ENCODE measurements around the gene LYST. TPM values are rescaled to one million over a fixed set of nuclear protein-coding genes. Genes with fewer than 3 reads are reported as not detected.

The LYST gene
- total RNA-seq, 1 donor = 88.9 TPM

- DNase-seq (ENCODE audit: low read depth) = no peak
- no peak overlapping the region for H3K4me3 ChIP-seq (ENCODE audit: low read depth, low read length)
- TF ChIP-seq, protein P1, sequence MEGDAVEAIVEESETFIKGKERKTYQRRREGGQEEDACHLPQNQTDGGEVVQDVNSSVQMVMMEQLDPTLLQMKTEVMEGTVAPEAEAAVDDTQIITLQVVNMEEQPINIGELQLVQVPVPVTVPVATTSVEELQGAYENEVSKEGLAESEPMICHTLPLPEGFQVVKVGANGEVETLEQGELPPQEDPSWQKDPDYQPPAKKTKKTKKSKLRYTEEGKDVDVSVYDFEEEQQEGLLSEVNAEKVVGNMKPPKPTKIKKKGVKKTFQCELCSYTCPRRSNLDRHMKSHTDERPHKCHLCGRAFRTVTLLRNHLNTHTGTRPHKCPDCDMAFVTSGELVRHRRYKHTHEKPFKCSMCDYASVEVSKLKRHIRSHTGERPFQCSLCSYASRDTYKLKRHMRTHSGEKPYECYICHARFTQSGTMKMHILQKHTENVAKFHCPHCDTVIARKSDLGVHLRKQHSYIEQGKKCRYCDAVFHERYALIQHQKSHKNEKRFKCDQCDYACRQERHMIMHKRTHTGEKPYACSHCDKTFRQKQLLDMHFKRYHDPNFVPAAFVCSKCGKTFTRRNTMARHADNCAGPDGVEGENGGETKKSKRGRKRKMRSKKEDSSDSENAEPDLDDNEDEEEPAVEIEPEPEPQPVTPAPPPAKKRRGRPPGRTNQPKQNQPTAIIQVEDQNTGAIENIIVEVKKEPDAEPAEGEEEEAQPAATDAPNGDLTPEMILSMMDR (IDR thresholded peaks at IDR 0.05; ENCODE audit: insufficient read depth, low read depth, low read length) = no peak
These were observed 136.7 kb downstream of the LYST start for GRCh38 chr1:235730007-235730406.

GRCh38 chr1:235726557-235726956 lies 140.1 kb downstream of the LYST start:
- DNase-seq (ENCODE audit: low read depth) = no peak
- TF ChIP-seq, protein P1 (IDR thresholded peaks at IDR 0.05; ENCODE audit: insufficient read depth, low read depth, low read length) = no peak
- no peak overlapping the region for H3K4me3 ChIP-seq (ENCODE audit: low read depth, low read length)

DNA sequence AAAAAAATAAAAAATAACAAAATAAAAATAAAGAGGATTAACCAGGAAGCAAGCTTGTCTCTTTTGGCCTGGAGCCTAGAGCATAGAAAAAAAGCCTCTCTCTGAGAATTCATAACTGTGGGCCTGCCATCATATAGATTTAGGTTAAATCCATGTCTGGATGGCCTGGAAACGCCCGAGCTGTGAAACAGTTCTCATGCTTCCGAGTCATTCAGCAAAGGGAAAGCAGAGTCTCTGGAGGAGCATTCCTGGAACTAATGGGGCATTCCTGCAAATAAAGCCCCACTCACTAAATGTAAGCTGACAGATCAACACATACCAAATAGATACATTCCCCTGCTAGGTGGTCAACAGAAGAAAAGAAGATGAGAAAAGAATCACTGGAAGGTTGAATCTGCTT lies 141.3 kb downstream of the LYST start:
- H3K4me3 ChIP-seq (ENCODE audit: low read depth, low read length) = no peak overlapping the region
- TF ChIP-seq, protein P1 (IDR thresholded peaks at IDR 0.05; ENCODE audit: insufficient read depth, low read depth, low read length) = no peak
- DNase-seq (ENCODE audit: low read depth) = no peak

GRCh38 chr1:235724730-235725129 lies 142.0 kb downstream of the LYST start:
- H3K4me3 ChIP-seq (ENCODE audit: low read depth, low read length) = no peak overlapping the region
- TF ChIP-seq, protein P1 (IDR thresholded peaks at IDR 0.05; ENCODE audit: insufficient read depth, low read depth, low read length) = no peak
- DNase-seq (ENCODE audit: low read depth) = no peak

DNA sequence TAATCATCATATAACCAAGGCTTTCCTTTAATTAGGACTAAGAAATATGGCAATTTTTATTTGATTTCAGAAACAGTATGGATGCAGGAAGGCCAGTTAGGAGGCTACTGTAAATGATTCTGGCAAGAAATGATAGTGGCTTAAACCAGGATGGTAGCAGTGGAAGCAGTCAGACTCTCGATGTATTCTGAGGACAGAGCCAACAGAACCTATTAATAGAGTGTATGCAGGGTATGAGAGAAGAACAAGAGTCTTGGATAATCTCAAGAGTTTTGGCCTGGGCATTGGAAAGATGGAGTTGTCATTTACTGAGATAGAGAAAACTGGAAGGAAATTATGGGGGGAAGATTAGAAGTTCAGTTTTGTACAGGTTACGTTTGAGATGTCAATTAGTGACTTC lies 143.8 kb downstream of the LYST start:
- TF ChIP-seq, protein P1 (IDR thresholded peaks at IDR 0.05; ENCODE audit: insufficient read depth, low read depth, low read length) = no peak
- no peak for DNase-seq (ENCODE audit: low read depth)
- no peak overlapping the region for H3K4me3 ChIP-seq (ENCODE audit: low read depth, low read length)

- TF ChIP-seq, protein P1 (IDR thresholded peaks at IDR 0.05; ENCODE audit: insufficient read depth, low read depth, low read length) = no peak
- no peak for DNase-seq (ENCODE audit: low read depth)
- H3K4me3 ChIP-seq (ENCODE audit: low read depth, low read length) = no peak overlapping the region
These were observed 144.7 kb downstream of the LYST start for GRCh38 chr1:235721982-235722381.

DNA sequence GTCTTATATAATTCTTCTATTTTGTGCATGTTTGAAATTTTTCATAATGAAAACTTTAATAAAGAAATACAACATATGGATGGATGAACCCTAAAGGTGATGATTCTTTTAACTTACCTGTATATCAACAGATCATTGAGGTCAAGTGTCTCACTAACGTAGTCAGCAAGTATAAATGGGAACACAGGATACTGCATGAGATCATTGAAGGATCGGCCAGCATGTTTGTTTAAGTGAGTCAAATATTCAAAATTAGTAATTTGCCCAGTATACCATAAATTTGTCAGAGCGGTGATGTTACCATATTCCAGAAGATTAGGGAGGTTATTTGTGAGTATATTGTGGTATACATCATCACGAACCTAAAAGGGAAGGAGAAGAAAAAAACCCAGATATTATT lies 146.2 kb downstream of the LYST start:
- TF ChIP-seq, protein P1 (IDR thresholded peaks at IDR 0.05; ENCODE audit: insufficient read depth, low read depth, low read length) = no peak
- H3K4me3 ChIP-seq (ENCODE audit: low read depth, low read length) = no peak overlapping the region
- DNase-seq (ENCODE audit: low read depth) = no peak

All from fibroblast of villous mesenchyme (primary cell).